ENCODE results near the gene NPR1.

GRCh38 chr1:153682730-153683129 is 4.2 kb downstream of the NPR1 start:
- TF ChIP-seq YY1 (IDR thresholded peaks at IDR 0.05; ENCODE audit: insufficient read depth, insufficient read length) = no peak
- TF ChIP-seq SUZ12 (IDR thresholded peaks at IDR 0.05; ENCODE audit: extremely low read depth, insufficient read depth, insufficient read length) = no peak
